PC-9 (cell line): ENCODE data around the gene HES2.

Experiments used
- CTCF ChIP-seq: fragments of 200-600 bp; sonication (generic); conservative IDR thresholded peaks from 2 replicates; pipeline ENCODE4 v1.6.1; 2017; ENCODE audit warnings: mixed run types, antibody characterized with exemption, mild to moderate bottlenecking, moderate library complexity
- EZH2 ChIP-seq: fragments of 200-600 bp; sonication (generic); IDR thresholded peaks from 2 replicates; pipeline ENCODE4 v1.8.0; 2017; ENCODE audit warnings: antibody characterized with exemption, low read depth

GRCh38 chr1:6410248-6410893 lies 9.3 kb downstream of the HES2 start:
- TF ChIP-seq CTCF (no peak), EZH2 (no peak)
